CD1c-positive myeloid dendritic cell (primary cell): Measurements from ENCODE around the gene CD59.

Source experiments
- DNase-seq: peaks from one replicate; pipeline ENCODE4 v3.0.0-alpha.2; 2016; ENCODE audit errors: extremely low spot score

CD59 gene

DNA sequence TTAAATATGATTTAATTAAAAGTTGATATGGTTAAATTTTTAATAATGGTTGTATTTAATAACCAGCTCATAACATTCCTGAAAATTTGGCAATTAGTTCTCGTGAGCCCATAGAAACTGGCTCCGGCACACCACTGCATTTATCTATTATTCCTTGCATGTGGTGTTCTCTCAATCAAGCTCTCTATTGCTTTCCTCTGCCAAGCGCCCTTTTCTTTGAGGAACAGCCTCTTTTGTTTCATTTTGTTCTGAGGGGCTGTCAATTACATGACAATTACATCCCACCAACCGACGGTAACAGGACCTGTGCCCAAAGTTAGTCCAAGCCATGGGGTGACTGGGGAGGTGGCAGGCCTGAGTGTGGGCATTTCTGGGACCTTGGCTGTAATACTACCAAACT lies 43.7 kb downstream of the CD59 start:
- DNase-seq, result no peak

DNA sequence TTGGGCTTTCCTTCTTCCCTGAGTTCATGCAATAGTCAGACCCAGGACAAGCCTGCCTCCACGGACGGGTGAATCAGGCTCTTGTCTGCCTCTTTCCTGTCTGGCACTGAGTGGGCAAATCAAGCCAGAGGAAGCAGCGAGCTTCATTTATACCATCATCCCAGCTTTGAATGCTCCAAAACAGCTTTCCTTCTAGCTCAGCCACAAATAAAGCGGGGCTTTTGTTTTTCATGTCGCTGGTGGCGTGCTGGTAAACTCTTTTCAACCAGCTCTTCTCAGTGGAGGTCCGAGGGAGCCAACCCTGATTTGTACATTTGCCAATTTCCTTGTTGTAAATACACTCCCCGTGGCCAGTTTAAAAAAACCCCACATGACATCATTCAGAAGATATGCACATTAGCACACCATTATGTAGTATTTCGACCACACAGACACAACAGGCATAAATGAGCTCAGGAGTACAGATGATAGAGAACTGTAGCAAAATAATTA lies 44.2 kb downstream of the CD59 start:
- DNase-seq, result no peak

DNA sequence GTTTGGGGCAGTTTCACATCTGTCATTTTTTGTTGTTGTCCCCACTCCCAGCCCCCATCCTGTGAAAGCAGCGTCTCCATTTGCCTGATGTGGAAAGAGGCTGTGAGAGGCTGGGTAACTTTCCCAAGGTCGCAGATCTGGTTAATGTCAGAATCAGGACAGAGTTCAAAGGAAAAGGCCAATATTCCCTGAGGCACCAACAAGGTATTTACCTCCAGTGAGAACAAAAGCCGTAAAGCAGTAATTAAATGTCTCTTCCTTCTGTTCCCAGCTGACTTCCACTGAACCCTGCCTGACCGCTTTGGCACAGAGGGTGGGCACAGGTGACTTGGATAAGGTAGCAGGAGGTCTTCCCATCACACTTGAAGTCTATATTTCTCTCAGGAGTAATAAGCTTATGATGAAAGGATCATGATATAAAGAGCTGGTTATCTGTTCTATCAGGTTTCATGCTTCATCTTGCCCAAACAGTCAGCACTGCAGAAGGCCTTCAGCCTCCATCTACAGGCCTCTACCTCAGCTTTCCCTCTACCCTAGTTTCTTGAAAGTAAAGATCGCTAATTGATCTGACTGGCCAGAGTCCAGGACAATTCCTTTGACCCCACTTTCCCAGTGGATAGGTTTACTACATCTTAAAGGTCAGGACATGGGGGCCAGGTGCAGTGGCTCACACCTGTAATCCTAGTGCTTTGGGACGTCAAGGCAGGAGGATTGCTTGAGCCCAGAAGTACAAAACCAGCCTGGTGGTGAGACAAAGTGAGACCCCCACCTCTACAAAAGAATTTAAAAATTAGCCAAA lies 45.0 kb downstream of the CD59 start:
- DNase-seq, result no peak

DNA sequence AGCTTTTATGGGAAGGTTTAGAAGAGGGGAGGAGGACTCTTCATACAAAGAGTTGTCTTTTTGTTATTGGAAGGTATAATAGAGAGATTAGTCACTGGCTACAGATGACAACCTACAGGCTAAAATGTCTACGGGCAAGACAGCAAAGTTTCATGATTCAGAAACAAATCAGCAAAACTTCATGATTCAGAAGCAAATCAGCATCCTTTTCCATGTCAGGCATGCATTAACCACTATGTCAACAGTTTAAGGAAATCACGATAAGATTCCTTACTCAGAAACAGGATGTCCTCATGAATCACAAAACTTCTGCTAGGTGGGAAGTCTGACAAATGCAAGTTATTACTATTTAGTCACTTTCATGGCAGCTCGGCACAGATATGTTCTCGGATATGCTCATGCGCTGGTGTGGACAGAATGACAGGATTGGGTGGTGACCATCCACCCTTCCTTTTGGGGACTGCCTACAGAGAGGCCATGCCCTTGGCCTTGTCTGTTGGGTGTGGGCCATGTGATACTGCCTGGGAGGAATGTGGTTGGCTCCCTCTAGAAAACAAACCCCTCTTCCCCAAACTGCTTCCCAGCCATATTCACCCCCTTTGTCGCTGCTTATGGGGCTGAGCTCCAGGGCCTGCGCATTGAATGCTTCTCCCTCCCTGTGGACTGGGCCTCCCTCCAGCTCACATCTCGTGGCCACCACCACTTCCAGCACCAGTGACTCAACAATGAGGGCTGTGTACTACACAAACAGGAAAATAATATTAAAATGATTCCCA lies 45.7 kb downstream of the CD59 start:
- peak; percentile 41 for DNase-seq

DNA sequence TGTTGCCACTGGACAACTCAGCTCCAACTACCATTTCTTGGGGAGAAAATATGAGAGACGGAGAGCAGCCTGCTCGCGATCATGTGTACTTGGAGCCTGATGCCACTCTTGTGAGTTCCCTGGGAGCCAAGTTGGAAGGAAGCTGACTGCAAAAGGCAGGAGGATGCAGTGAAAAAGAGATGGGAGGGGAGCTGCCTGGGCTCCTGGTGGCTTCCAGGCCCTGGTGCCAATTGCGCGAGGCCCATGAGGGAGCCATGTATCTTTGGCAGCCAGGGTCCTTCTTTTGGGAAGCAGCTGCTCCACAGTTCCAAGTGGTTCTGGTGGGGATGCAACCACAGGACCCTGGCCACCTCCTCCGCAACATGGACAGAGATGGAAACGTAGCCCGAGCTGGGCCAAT lies 46.7 kb downstream of the CD59 start:
- no peak for DNase-seq

DNA sequence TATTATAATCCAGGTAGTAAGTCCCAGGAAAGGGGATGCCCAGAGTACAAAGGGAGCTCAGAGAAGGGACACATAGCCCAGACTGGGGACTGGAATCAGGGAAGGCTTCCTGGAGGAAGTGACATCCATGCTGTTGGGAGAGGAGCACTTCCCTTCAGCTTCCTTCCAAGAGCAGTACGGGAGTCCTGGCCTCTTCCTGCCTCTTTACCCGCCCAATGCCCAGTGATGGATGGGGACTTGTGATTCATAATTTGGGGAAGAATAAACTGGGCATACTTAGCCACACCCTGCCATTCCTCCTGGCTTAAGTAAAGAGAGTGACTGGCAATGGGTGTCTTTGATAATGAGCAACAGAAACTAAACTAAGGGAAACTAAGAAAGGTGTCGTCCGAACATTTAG lies 47.1 kb downstream of the CD59 start:
- no peak for DNase-seq

DNA sequence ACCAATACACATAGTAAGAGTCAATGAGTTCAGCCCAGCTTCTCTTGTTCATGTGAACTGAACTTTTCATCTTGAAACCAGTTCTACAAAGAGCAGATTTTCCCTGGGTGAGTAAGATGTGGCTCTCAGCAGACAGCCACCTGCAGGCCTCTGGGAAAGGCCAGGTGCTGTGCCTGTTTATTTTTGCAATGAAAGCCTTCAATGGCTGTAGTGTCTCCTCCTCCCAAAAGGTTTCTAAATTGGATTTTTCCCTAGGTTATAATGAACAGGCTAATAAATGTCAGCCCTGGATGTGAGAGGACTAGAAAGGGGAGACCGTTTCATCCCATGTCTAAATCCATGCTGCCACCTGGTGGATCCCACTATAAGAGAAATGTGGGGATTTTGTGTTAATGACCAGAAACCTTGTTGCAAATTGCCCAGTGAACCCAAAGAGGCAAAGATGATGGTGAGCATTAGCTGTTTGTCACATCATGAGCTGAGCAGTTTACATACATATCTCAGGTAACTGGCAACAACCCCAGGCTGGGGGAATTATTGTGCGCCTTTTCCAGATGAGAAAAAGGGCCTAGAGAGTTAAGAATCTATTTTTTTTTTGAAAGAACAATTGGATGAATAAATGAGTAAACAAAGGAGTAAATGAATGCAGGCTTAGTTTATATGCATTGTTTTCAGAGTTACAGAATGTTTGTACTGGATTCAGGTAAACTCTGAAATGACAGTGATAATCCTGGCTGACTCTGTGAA lies 48.3 kb downstream of the CD59 start:
- peak; percentile 42 for DNase-seq

DNA sequence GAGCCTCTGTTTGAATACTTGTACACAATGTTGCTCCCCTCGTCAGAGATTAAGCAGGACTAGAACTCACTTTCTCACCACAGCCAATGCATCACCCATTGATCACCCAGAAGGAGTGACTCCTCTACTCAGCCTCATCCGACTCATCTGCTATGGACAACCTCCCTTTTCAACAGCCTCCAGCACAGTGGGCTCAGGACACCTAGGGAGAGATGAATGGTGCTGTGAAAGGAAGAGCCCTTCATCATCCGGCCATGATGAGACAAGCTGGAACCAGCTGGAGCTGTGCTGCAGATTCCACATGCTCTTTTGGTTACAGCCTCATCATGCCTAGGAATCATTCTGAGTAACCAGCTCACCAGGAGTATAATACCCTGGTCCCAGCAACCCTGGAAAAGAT lies 51.1 kb downstream of the CD59 start:
- no peak for DNase-seq

DNA sequence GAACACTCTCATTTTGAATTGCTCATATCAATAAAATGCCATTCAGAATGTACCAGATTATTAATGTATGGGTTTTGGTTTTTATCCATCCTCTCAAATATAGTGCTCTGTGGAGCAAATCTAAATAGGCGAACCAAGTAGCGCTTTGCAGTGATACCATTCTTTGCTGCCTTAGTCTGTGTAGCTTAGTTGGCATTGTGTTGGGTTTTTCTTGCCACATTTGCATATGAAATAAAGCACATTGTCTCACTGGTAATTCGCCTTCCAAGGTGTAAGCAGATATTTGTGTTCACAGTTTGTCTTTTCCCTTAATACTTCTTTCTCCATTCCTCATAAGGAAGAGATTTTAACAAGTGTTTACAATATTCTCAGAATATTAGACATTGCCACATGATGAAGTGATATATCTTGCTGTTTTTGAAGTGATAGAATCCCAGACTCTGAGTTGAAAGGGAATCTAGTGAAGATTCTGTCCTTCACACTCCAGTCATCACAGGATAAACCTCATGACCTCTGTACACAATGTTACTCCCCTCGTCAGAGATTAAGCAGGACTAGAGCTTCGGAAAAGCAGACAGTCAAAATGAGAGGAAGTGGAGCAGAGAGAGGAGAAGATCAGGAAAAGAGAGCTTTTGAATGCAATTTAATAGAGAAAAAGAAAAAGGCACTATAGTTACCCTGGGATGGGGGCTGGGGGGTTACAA lies 52.1 kb downstream of the CD59 start:
- DNase-seq, result no peak

DNA sequence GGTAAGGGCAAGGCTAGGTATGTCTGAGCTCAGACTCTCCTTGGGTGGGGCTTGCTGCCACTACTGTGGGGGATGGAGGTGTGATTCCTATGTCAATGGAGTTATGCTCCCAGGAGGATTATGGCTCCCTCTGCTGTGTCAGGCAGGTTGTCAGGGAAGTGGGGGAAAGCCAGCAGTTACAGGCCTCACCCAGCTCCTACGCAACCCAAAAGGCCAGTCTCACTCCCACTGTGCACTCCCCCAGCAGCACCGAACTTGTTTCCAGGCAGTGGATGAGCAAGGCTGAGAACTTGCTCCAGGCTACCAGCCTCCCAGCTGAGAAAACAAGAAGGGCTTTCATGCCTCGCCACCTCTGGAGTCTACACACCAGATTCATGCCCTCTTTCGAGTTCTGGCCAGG lies 53.8 kb downstream of the CD59 start:
- no peak for DNase-seq

DNA sequence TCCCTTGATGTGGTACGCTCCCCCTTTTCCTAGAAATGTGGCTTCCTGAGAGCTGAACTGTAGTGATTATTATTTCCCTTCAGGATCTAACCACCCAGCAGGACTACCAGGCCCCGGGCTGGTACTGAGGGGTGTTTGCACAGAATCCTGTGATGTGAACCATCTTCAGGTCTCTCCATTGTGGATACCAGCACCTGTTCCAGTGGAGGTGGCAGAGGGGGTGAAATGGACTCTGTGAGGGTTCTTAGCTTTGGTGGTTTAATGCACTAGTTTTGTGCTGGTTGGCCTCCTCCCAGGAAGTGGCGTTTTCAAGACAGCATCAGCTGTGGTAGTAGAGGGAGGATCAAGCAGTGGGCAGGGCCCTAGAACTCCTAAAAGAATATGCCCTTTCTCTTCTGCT lies 54.2 kb downstream of the CD59 start:
- DNase-seq, result no peak

DNA sequence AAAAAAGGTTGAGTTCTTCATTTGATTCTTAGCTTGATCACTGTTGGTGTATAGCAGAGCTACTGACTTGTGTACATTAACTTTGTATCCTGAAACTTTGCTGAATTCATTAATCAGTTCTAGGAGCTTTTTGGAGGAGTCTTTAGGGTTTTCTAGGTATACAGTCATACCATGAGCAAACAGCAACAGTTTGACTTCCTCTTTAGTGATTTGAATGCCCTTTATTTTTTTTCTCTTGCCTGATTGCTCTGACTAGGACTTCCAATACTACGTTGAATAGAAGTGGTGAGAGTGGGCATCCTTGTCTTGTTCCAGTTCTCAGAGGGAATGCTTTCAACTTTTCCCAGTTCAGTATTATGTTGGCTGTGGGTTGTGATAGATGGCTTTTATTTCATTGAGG lies 57.6 kb downstream of the CD59 start:
- DNase-seq, result peak; percentile 21

DNA sequence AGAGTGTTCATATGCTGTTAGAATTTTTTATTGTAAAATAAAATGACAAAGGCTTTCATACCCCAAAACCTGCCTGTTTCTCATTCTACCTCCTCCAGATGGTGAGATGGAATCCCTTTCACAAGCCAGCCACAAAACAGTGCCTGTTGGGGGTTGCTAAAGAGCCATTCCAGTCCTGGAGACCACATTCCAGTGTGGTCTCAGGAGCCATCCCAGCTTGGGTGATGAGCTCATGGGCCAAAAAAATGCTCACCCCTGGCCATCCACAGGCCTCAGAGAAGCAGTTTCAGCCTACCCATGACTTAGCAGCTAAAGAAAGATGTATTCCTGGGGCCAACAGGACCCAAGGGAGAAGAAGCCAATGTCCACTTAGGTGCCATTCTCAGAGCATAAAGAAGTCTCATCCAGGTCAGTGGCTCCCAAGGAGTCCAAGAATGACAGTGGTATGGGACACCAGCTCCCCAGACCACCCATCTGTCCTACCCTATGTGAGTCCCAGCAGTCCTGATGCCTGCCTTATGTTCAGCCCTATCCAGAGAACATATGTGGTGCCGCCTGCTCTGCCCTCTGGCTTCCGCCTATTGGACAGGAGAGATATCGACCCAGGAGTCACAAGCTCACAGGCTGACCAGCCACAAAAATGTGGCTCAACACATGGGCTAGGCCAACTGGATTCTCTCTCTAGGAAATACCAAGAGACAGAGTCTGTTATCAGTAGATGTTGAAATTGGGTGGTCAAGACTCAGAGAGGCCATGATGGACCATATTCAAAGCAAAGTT lies 62.0 kb downstream of the CD59 start:
- DNase-seq, result no peak

DNA sequence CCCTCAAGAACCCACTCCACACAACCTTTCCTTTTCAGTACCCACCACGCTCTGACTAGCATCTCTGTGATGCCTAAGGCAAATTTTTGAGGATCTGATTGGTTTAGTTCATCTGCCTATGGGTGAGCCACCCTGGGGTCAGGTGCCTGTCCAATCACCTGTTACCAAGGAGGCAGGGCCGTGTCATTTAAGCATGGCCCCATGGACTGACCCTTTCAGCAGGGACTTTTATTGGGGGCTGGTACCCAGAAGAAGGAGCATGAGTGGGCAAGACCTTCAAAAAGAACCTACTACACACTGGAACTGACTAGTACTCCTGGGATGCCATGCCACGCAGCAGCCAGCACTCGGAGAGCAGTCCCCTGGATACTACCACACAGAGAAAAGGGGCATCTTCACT lies 64.0 kb downstream of the CD59 start:
- no peak for DNase-seq

DNA sequence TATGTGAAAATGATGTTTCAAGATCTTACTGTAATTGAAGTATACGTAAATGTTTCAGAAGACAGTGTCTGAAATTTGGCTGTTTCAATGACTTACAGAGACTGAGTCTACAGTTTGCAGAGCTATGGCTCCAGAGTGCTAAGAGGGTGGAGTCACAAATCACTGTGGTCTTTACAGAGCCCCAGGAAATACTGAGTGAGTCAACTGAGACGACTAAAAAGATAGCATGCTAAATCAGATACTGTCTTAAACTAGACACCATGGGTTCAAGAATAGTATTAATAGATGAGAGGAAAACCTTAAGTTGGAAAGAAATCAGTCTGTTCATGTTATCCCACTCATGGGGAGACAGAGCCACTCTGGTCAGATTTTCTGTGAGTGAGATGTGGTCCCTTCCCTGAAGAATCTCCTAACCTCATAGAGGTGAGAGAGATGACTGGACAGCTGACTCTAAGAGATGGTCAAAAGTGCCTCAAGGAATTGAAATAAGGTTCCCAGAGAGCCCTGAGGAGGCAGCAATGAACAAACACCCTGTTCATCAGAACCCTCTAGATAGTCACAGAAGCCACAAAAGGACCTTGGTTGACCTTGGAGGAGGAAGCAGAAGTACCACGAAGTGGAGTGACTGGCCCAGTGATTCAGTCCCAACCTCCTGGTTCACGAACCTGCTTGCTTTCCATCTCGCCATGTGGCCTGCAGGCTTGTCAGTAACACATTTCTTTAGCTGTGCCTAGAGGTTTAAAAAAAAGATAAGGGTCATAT lies 65.8 kb downstream of the CD59 start:
- DNase-seq, result peak; percentile 2

DNA sequence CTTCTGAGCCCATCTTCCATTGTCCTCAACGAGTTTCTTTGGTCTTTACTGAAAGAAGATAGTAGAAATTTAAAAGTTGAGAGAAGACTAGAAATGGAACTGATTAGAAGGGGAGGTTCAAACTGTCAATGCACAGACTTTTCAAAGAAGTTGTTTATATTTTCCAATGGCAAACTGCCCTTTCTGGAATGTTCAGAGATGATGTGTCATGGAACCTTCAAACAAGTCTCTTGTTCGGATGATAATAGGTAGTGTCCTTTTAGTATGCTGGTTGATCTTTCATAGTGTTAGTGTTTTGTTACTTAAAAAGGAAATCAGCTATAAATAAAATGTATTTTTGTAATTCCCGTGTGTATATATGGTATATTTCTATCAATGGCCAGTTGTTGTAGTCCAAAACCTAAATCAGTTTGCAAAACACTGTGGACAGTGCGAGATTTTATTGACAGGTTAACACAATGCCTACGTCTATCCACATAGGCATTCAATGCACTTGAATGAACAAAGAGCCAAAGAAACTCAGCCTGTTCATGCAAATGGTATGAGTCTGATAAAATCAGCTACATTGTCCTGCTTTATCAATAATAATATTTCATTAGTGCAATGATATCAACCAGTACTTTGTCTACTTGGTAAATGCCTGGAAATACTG lies 66.5 kb downstream of the CD59 start:
- no peak for DNase-seq

DNA sequence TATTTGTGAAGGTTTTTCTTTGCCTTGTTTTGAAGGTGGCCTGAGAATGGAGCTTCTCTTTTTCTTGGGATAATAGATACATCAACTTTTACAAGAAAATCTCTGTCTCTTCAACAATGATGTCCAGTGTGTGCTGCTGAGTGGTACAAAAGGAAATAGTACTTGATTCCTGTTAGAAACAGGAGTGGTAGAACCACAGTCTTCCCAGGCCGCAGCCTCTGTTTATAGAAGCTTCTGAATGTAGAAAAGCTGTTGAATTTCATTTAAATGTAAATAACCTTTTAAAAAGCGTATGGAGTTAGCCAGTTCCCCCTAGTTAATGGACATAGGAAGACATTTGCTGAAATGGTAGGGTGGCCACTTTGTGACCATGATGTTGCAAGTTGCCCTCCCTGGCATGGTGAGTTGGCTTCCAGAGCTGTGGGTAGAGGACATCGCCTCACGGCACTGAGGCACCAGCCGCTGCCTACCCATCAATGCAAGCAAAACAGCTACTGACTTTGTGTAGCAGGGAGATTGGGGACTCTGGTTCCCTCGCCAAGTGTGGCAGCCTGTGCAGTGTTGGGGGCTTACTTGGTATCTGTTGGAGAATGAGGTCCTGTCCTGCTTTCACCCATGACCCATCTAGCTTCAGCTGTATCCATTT lies 67.1 kb downstream of the CD59 start:
- no peak for DNase-seq

DNA sequence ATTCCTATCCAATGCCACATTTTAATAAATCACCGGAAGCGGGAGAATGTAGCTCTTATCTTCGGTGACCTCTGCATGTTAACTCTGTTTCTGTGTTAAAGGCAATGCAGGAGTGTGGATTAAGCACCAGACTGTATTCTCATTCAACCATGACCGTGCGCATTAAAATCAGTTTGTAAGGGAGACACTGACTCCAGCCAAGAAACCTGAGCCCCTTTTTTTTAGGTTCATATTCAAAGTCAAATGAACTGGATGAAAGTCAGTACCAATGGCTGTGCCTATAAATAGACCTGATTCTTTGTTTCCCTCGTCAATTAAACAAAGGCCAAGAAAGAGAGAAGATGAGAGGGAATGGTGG lies 67.8 kb downstream of the CD59 start:
- DNase-seq, result no peak

DNA sequence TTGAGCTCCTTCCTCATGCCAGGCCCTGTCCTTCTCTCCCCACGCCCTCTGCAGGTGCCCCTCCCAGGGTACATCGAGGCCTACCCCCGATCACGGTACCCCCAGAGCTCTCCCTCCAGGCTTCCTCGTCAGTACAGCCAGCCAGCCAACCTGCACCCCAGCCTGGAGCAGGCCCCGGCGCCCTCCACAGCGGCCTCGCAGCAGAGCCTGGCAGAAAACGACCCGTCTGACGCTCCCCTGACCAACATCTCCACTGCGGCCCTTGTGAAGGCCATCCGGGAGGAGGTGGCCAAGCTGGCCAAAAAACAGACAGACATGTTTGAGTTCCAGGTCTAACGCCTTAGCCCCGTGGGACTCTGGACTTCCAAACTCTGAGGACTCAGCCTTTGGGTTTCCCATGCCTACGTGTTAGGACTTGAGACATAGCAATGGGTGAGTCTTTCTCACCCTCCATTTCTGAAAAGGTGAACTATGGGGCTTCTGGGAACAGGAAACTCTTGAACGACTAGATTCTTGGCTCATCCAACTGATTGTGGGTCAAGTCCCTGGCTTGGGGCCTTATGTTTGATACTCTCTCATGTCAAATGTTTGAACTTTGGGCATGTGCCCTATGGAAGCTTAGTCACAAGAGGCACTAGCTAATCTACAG lies 68.3 kb downstream of the CD59 start:
- DNase-seq, result no peak
